Stimulated activated CD8-positive, alpha-beta memory T cell treated with anti-CD3 and anti-CD28 coated beads, Interleukin-12 subunit alpha, Interleukin-12 subunit beta, amount 100 ng/mL, for 4 hours (primary cell): ENCODE data around the gene CNTROB.
"Not testable (repeated sequence)": the region's sequence is repeated elsewhere in the genome, so short reads cannot be mapped to it uniquely, and the experiment has no call there.

Experiments
- DNase-seq: peaks from one replicate; pipeline ENCODE4 v3.0.0-alpha.2; 2020; ENCODE audit warnings: low read depth

The CNTROB gene

DNA sequence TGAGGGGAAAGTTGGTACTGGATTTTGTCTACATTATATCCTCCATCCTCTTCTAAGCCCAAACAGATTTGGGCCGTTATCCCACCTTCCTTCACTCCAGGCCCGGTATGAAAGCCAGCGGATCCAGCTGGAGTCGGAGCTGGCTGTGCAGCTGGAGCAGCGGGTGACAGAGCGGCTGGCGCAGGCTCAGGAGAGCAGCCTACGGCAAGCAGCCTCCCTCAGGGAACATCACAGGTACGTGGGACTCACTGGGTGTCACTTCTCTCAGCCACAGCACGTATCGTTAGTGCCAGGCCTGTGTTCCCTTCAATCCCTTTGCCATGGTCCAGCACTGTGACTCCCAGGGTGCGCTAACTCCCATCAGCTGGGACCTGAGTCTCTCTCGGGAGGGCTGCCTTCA, 11.3 kb downstream of the CNTROB start:
- no peak for DNase-seq

DNA sequence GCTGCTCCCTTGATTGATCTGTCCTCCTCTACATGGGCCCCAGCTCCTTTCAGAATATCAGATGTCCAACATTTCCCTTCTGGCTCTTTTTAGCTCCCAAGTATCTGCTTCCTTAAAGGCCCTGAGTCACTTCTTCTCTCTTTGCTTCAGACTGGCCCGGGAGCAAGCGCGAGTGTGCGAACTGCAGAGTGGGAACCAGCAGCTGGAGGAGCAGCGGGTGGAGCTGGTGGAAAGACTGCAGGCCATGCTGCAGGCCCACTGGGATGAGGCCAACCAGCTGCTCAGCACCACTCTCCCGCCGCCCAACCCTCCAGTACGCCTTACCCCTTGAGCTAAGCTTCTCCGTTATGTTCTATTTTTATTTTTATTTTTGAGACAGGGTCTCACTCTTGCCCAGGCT, 12.3 kb downstream of the CNTROB start:
- no peak for DNase-seq

DNA sequence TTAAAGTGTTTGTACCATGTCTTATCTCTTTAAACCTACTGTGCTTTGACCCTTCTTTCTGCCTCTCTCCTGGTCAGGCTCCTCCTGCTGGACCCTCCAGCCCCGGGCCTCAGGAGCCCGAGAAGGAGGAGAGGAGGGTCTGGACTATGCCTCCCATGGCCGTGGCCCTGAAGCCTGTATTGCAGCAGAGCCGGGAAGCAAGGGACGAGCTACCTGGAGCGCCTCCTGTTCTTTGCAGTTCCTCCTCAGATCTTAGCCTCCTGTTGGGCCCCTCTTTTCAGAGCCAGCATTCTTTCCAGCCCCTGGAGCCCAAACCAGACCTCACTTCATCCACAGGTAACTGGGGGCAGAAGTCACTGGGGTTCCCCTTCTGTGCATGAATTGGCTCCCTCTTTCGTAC, 13.6 kb downstream of the CNTROB start:
- DNase-seq, result no peak

DNA sequence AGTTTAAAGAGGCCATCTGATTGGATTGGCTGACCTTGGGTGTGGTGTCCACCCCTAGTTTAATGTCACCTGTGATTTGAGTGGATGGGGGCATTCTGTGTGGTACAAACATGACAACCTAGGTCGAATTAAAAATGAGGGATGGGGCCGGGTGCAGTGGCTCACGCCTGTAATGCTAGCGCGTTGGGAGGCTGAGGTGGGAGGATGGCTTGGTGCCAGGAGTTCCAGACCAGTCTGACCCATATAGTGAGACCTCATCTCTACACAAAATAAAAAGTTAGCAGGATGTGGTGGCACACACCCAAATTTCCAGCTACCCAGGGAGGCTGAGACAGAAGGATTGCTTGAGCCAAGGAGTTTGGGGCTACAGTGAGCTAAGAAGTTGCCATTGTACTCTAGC, 14.4 kb downstream of the CNTROB start:
- DNase-seq, result no peak

DNA sequence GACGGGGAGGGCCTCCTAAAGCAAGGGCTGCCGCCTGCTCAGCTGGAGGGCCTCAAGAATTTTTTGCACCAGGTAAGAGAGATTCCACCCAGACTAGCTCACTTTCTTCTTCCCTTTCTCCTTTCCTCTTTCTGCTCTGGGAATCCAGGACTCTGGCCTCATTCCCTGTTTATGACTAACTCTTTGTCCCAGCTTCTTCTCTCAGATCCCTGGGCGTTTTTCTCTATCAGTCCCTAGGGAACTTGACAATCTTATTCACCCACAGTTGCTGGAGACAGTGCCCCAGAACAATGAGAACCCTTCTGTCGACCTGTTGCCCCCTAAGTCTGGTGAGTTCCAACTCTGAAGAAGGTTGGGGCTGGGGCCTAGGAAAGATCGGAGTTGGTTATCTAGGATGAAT, 15.6 kb downstream of the CNTROB start:
- DNase-seq, result no peak

DNA sequence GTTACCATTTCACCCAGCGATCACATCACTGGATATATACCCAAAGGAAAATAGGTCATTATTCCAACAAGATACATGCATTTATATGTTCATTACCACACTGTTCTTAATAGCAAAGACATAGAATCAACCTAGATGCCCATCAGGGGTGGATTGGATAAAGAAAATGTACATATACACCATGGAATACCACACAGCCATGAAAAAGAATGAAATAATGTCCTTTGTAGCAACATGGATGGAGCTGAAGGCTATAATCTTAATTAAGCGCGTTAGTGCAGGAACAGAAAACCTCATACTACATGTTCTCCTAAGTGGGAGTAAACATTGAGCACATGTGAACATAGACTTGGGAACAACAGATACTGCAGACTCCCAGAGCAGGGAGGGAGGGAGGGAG, 18.6 kb downstream of the CNTROB start:
- DNase-seq, result no peak

DNA sequence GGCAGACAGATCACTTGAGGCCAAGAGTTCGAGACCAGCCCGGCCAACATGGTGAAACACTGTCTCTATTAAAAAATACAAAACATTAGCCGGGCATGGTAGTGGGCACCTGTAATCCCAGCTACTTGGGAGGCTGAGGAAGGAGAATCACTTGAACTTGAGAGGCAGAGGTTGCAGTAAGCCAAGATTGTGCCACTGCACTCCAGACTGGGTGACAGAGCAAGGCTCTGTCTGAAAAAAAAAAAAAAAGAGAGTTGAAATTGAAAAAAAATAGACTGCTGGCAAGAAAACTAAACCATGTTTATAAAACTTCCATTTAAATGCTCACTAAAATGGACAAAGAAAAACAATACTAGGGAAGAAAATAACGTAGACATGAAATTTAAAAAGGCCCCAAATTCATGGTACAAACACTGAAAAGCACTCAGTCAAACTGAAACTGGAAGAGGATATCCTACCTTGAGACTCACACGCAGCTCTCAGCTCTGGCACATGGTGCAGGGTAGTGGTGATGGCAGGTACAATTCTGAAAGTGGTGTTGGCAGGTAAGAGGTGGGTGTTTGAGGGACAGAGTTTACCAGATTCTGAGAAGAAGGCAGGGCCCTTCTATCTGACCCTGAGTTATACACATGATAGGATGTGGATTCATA, 19.3 kb downstream of the CNTROB start:
- no peak for DNase-seq

DNA sequence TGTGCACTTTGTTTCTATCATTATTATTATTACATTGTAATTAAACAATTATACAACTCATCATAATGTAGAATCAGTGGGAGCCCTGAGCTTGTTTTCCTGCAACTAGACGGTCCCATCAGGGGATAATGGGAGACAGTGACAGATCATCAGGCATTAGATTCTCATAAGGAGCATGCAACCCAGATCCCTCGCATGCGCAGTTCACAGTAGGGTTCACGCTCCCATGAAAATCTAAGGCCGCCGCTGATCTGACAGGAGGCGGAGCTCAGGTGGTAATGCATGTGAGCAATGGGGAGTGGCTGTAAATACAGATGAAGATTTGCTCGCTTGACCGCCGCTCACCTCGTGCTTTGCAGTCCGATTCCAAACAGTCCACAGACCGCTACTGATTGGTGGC, 21.3 kb downstream of the CNTROB start:
- DNase-seq, result not testable (repeated sequence)

DNA sequence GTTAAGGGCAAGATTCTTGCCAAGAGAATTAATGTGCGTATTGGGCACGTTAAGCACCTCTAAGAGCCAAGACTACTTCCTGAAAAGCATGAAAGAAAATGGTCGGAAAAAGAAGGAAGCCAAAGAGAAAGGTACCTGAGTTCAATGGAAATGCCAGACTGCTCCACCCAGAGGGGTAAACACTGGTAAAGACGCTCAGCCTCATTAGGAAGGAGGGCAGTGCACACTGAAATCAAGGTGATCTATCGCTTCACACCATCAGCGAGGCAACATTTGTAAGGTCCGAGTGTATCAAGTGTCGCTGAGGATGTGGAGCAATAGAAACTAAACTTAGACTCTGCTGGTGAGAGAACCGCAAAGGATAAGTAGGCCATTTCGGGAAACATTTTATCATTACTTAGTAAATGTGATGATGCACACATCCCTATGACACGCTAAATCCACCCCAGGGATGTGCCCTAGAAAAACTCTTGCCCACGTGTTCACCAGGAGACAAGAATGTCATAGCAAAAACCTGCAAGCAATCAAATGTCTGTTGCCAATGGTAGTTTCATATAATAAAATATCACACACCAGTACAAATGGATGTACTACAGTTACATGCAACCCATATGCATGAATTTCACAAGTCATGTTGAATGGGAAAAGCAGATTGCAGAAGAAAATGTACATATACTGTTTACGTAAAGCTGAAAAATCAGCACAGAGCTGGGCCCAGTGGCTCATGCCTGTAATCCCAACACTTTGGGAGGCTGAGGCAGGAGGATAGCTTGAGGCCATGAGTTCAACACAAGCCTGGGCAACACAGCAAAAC, 23.6 kb downstream of the CNTROB start:
- DNase-seq, result no peak

DNA sequence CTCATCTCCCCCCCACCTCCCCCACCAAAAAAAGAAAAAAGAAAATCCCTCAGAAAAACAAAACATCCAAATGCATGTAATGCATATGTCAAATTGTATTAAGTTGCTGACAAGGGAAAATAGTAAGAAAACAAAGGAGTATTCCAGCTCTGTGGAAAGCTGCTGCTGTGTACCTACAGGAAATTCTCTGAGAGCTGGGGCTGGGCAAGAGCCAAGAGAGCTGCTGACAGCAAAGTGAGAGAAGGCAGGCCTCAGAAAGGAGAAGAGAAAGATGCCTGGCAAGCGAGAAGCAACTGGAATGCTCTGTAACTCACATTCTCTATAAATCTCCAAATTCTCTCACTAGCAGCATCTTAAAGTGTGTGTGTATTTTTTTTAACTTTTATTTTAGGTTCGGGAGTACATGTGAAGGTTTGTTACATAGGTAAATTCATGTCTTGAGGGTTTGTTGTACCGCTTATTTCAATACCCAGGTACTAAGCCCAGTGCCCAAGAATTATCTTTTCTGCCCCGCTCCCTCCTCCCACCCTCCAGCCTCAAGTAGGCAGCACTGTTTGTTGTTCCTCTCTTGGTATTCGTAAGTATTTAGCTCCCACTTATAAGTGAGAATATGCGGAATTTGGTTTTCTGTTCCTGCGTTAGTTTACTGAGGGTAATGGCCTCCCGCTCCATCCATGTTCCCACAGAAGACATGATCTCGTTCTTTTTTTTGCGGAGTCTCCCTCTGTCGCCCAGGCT, 24.4 kb downstream of the CNTROB start:
- DNase-seq, result no peak

DNA sequence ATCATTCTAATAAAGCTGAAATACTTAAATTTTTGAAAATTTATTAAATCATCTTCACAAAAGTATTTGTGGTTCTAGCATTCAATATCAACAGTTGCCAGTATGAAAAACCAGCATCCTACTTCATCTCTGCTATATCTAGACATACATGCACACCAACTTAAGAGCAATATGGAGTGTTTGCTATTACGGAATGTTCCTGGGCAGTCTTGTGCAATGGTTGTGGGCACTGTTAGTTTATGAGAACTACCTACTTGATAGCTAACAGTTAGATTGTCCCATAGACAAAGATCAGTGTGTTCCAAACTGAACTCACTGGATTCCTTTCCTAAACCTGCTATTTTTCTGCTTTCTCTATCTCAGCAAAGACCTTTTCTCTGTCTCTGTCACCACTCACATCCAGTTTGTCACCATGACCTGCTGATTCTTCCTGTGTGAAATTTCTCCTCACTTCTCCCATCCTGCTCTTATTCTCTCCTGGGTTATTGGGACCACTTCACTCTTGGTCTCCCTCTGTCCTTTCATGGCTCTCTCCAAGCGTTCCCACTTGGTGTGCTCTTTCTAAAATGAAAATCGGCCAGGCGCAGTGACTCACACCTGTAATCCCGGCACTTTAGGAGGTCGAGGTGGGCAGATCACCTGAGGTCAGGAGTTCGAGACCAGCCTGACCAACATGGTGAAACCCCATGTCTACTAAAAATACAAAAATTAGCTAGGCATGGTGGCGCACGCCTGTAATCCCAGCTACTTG, 27.7 kb downstream of the CNTROB start:
- no peak for DNase-seq

DNA sequence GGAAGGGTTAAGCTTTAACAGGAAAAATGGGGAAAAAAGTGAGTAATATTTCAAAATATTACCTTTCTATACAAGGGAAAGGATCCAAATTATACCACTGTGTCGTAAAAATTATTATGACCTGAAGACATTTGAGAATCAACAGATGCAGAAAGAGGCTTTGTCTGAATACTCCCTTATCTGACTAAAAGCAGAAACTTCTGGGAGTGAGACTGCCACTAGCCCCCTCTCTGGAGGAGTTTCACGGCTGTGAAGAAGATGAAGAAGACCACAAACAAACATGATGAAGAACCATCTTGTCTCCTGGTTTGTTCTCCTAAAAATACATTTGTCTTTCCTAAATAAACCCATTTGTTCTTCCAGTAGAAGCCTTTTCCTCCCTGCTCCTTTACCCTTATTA, 29.4 kb downstream of the CNTROB start:
- no peak for DNase-seq

DNA sequence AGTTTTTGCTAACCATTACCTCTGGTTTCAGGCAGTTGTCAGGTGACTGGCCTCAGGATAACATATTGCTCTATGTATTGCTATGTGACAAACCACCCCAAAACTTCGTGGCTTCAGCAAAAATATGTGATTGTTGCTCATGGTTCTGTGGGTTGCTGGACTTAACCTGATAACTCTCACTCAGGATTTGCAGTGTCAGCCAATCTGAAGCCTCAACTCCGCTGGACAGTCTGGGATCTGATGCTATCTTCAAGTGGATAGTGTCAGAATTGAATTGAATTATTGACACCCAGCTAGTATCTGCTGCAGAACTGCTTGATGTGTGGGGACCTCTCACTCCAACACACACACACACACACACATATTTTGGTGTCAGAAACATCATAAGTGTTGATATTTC, 35.7 kb downstream of the CNTROB start:
- no peak for DNase-seq

DNA sequence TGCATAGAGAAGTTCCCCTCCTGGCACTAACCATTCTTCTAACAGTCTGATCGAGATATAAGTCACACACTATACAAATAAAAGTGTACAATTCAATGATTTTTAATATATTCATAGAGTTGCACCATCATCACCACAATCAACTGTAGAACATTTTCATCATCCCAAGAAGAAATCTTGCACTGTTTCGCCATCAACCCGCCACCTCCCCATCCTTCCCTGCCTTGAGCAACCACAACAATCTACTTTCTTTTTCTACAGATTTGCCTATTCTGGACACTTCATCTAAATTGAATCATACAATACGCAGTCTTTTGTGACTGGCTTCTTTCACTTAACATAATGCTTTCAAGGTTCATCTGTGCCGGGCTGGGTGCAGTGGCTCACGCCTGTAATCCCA, 37.4 kb downstream of the CNTROB start:
- DNase-seq, result no peak

DNA sequence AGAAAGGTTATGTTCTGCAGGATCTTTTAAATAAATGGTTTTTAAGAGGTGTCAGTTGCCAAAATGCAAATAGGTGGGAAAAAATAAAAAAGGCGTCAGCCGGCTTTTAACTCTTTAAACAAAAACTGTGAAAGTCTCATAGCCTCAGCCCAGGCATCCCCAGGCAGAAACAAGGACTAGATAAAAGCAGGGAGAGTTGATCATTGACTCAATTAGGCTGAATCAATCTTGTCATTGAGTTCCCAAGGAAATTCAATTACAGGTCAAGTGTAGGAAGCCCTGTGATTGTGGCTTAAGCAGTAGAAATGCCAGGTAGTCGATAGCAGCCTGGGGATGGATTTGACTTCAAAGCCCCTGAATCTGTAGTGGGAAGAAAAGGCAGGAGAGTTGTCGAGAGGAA, 39.6 kb downstream of the CNTROB start:
- no peak for DNase-seq

DNA sequence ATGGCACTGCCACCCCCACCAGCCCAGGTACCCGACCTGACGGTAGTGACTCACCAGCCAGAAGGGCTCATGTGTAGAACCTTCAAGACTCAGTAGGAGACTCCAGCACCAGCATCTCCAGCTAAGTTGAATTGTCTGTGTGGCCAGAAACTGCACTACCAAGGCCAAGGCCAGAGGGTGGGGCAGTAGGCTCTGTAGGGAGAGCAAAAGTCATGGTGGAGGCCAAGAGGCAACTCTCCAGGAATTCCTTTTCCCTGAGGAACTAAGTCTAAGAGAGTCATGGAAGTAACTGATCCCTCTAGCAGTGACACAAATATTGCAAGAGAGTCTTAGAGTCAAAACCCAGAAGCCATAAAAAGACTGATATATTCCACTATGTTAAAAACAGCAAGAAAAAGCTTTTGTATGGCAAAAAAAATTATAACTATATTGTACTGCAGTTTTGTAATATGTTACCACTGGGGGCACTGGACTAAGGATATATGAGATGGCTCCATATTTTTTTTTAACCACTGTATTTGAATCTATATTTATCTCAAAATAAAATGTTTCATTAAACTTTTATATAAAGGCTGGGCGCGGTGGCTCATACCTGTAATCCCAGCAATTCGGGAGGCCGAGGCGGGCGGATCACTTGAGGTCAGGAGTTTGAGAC, 40.3 kb downstream of the CNTROB start:
- DNase-seq, result no peak

DNA sequence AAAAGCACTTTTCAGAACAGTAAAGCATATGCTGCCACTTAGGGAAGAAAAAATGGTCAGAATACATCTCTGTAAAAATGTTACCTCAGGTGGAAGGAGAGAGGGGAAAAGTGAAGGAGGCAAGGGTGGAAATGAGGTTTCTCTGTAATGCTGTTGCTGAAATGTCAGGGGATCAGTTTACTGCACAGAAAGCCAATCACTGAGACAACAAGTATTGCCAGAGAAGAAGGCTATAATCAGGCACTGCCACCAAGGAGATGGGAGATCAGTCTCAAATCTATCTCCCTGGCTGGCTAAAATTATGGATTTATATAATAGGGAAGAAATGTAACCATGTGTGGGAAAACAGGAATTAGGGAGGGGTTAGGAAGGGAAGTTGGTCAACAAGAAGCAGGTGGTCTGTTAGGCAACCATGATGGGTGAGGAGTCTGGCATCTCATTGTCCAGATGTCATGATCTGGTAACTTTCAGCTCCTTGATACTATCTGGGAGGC, 42.7 kb downstream of the CNTROB start:
- no peak for DNase-seq

DNA sequence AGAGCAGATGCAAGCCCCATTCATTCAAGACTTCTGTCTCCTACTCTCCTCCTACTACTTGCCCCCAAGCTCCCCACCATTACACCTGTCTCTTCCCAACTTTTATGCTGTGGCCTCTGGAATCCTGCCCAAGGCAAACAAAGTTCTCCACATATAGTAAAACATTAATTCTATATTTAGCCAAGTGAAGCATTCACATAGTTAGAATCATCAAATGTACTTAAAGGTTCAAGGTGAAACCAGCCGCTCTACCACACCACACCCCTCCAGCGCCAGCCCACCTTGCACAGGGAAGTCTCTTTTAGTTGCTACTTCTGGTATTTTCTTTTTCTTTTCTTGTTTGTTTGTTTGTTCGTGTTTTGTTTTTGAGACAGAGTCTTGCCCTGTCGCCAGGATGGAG, 45.0 kb downstream of the CNTROB start:
- DNase-seq, result no peak

DNA sequence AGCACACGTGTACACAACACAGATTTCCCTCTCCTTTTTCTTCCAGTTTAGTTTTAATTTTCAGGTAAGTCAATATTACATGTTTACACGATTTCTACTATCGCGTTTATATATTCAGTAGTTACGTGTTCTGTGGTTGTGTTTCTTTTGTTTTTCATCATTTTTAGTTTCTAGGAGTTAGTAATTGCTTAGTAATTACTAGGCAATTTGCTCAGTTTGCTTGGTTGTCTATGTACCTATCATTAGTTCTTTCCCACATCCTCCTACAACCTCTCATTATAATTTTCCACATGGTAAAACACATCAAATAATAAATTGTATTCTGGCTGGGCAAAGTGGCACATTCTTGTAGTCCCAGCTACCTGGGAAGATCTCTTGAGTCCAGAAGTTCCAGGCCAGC, 45.8 kb downstream of the CNTROB start:
- no peak for DNase-seq

DNA sequence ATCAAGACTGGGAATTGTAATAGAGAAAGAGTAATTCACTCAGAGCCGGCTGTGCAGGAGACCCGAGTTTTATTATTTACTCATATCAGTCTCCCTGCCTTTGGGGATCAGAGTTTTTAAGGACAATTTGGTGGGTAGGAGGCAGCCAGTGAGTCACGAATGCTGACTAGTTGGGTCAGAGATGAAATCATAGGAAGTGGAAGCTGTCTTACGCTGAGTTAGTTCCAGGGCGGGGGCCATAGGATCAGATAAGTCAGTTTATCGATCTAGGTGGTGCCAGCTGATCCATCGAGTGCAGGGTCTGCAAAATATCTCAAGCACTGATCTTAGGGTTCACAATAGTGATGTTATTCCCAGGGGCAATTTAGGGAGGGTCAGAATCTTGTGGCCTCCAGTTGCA, 50.2 kb downstream of the CNTROB start:
- DNase-seq, result no peak

DNA sequence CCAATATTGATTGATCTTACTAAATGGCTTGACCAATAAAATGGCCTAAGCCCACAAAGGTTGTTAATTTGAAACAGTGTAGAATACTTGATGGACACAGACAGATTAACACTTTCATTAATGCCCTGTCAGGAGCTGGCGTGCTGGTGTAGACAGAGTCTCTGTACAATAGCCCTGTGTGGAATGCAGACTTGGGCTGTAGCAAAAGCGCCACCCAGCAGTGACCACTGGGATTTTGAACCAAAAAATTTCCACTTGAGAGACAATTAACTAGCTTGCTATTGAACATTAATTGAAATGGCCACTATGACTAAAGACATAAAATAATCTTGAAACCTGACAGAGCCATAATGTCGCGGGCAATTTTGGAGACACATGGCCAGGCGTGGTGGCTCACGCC, 50.7 kb downstream of the CNTROB start:
- no peak for DNase-seq

DNA sequence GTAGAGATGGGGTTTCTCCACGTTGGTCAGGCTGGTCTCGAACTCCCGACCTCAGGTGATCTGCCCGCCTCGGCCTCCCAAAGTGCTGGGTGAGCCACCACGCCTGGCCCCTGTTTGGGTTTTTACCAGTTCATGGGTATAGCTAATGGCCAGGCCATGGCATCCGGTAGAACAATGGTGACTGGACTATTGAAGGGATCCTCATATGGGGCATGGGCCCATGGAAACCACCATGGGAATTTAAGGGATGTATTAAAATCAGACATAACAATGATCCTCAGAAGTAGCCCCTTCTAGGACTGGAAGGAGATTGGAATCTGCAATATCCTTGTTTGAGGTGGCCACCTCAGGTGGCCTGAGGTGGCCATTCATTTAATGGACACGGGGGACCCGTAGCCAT, 52.9 kb downstream of the CNTROB start:
- DNase-seq, result no peak
